Stromal cell of bone marrow (primary cell): ENCODE data around the gene MKNK2.
"Not testable (repeated sequence)": the region's sequence is repeated elsewhere in the genome, so short reads cannot be mapped to it uniquely, and the experiment has no call there.

Experiments used
- DNase-seq: peaks from one replicate; pipeline ENCODE4 v3.0.0-alpha.2; 2012; ENCODE audit warnings: low read depth

Gene MKNK2

GRCh38 chr19:2050991-2051772 is at the start of gene MKNK2:
Gene MKNK2, minus strand, starts transcription at chr19:2051244. Its CDS starts 393 bp downstream, at chr19:2050851.
- peak; percentile 58 for DNase-seq

- DNase-seq = no peak
These were observed 49.6 kb upstream of the MKNK2 start for GRCh38 chr19:2100719-2101061.

GRCh38 chr19:2099937-2100718 is 49.1 kb upstream of the MKNK2 start:
- DNase-seq = no peak

GRCh38 chr19:2099054-2099501 is 48.0 kb upstream of the MKNK2 start:
- DNase-seq = no peak

- no peak for DNase-seq
These were observed 46.9 kb upstream of the MKNK2 start for GRCh38 chr19:2097886-2098327.

GRCh38 chr19:2097203-2097885 is 46.3 kb upstream of the MKNK2 start:
- DNase-seq = no peak

GRCh38 chr19:2096480-2097202 is 45.6 kb upstream of the MKNK2 start, which contains the start of gene IZUMO4:
Gene IZUMO4, plus strand, starts transcription at chr19:2096915. Its CDS starts 31 bp downstream, at chr19:2096946.
- peak; percentile 88 for DNase-seq

- DNase-seq = peak; percentile 81
These were observed 45.0 kb upstream of the MKNK2 start, which contains the start of gene MOB3A for GRCh38 chr19:2096034-2096479. Gene MOB3A, minus strand, starts transcription at chr19:2096326. Its CDS starts 17,766 bp downstream, at chr19:2078560.

- not testable (repeated sequence) for DNase-seq
These were observed 41.0 kb upstream of the MKNK2 start for GRCh38 chr19:2091926-2092525.

GRCh38 chr19:2089727-2090053 is 38.6 kb upstream of the MKNK2 start:
- no peak for DNase-seq

GRCh38 chr19:2089001-2089711 is 38.1 kb upstream of the MKNK2 start:
- DNase-seq = no peak

- no peak for DNase-seq
These were observed 36.6 kb upstream of the MKNK2 start for GRCh38 chr19:2087621-2088100.

- DNase-seq = not testable (repeated sequence)
These were observed 35.9 kb upstream of the MKNK2 start for GRCh38 chr19:2086695-2087620.

GRCh38 chr19:2084993-2085720 is 34.1 kb upstream of the MKNK2 start:
- DNase-seq = no peak

- DNase-seq = no peak
These were observed 32.3 kb upstream of the MKNK2 start for GRCh38 chr19:2083174-2083854.

GRCh38 chr19:2081873-2082810 is 31.1 kb upstream of the MKNK2 start:
- DNase-seq = no peak
